Nephron (organoid): ENCODE measurements around the gene RPAP2.

Experiments
- H3K27ac Mint-ChIP-seq, 3 experiments: 2 replicates each; pipeline ENCODE4 v1.8.0; 2020; ENCODE audit warnings: mixed read lengths in 3 of 3, mild to moderate bottlenecking in 2 of 3, moderate library complexity in 1 of 3
- H3K27me3 Mint-ChIP-seq: 2 replicates; pipeline ENCODE4 v1.8.0; 2021; ENCODE audit warnings: low read depth, mild to moderate bottlenecking, moderate library complexity, mixed read lengths
- H3K36me3 Mint-ChIP-seq: 2 replicates; pipeline ENCODE4 v1.8.0; 2020; ENCODE audit warnings: low read depth, mixed read lengths
- H3K4me1 Mint-ChIP-seq: 2 replicates; pipeline ENCODE4 v1.8.0; 2020; ENCODE audit warnings: mixed read lengths
- H3K4me3 Mint-ChIP-seq, 3 experiments: 2 replicates each; pipeline ENCODE4 v1.8.0; 2020; ENCODE audit warnings: mild to moderate bottlenecking in 3 of 3, mixed read lengths in 3 of 3, moderate library complexity in 2 of 3
- H3K9me3 Mint-ChIP-seq: 2 replicates; pipeline ENCODE4 v1.8.0; 2020; ENCODE audit warnings: mixed read lengths
- CTCF ChIP-seq, 3 experiments: fragments of 200-600 bp; sonication (generic); IDR thresholded peaks; one replicate each; pipeline ENCODE4 v1.5.0; 2021; ENCODE audit warnings: antibody characterized with exemption in 3 of 3; ENCODE audit not compliant: unreplicated experiment in 3 of 3

RPAP2 gene

GRCh38 chr1:92441697-92442342, 143.0 kb downstream of the RPAP2 start:
- Mint-ChIP-seq H3K4me1 (no peaks in the 10 kb centered on the region), H3K9me3 (no peaks in the 10 kb centered on the region), H3K27ac (no peak overlapping the region), H3K27me3 (no peaks in the 10 kb centered on the region), H3K4me3 (no peak overlapping the region), H3K36me3 (no peaks in the 10 kb centered on the region)
- no peak for TF ChIP-seq CTCF (IDR thresholded peaks at IDR 0.05; ENCODE audit: unreplicated experiment in 3 of 3)

GRCh38 chr1:92442351-92442750, 143.5 kb downstream of the RPAP2 start:
- no peak for TF ChIP-seq CTCF (IDR thresholded peaks at IDR 0.05; ENCODE audit: unreplicated experiment in 3 of 3)
- H3K27me3 Mint-ChIP-seq: no peaks in the 10 kb centered on the region

GRCh38 chr1:92443893-92444292, 145.0 kb downstream of the RPAP2 start:
- Mint-ChIP-seq H3K4me1 (no peaks in the 10 kb centered on the region), H3K36me3 (no peaks in the 10 kb centered on the region), H3K9me3 (no peaks in the 10 kb centered on the region), H3K27me3 (no peaks in the 10 kb centered on the region), H3K4me3 (no peak overlapping the region), H3K27ac (no peak overlapping the region)
- TF ChIP-seq CTCF (IDR thresholded peaks at IDR 0.05; ENCODE audit: unreplicated experiment in 3 of 3): no peak

More at GRCh38 chr1:92442351-92442750, 143.5 kb downstream of the RPAP2 start:
- Mint-ChIP-seq H3K4me1 (no peaks in the 10 kb centered on the region), H3K27ac (no peak overlapping the region), H3K9me3 (no peaks in the 10 kb centered on the region), H3K4me3 (no peak overlapping the region), H3K36me3 (no peaks in the 10 kb centered on the region)

- Mint-ChIP-seq H3K4me1 (no peaks in the 10 kb centered on the region), H3K27me3 (no peaks in the 10 kb centered on the region), H3K27ac (no peak overlapping the region), H3K4me3 (no peak overlapping the region), H3K36me3 (no peaks in the 10 kb centered on the region), H3K9me3 (no peaks in the 10 kb centered on the region)
- no peak for TF ChIP-seq CTCF (IDR thresholded peaks at IDR 0.05; ENCODE audit: unreplicated experiment in 3 of 3)
Measured at GRCh38 chr1:92444351-92444750, 145.5 kb downstream of the RPAP2 start.

GRCh38 chr1:92445865-92446264, 147.0 kb downstream of the RPAP2 start:
- Mint-ChIP-seq H3K27ac (no peak overlapping the region), H3K36me3 (no peaks in the 10 kb centered on the region), H3K4me1 (no peaks in the 10 kb centered on the region), H3K27me3 (no peaks in the 10 kb centered on the region), H3K9me3 (peaks cover 4% of the 10 kb centered on the region), H3K4me3 (no peak overlapping the region)
- no peak for TF ChIP-seq CTCF (IDR thresholded peaks at IDR 0.05; ENCODE audit: unreplicated experiment in 3 of 3)

- no peaks in the 10 kb centered on the region for H3K4me1 Mint-ChIP-seq
- peaks cover 6% of the 10 kb centered on the region for H3K9me3 Mint-ChIP-seq
- H3K27me3 Mint-ChIP-seq: no peaks in the 10 kb centered on the region
- TF ChIP-seq CTCF (IDR thresholded peaks at IDR 0.05; ENCODE audit: unreplicated experiment in 3 of 3): no peak
- H3K4me3 Mint-ChIP-seq: no peak overlapping the region
- no peaks in the 10 kb centered on the region for H3K36me3 Mint-ChIP-seq
- H3K27ac Mint-ChIP-seq: no peak overlapping the region
Measured at GRCh38 chr1:92446546-92446945, 147.7 kb downstream of the RPAP2 start.
